ENCODE data around the gene CLECL1.
"Not testable (repeated sequence)": the region's sequence is repeated elsewhere in the genome, so short reads cannot be mapped to it uniquely, and the experiment has no call there.

Gene CLECL1

DNA sequence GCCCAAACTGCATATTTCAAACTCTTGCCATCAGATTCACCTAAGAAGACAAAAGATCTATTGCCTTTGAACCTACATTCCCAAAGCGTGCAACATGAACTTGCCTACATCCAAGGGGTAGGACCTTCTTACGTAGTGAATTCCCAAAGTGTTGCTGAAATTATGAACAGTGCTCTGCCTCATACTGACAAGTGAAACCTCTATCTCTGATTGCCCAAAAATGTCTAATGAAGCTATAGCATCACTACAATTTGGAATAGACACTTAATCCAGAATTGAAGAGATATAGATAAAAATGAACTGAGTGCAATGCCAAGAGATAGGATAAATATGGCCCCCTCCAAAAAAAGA is 32.3 kb downstream of the CLECL1 start:
- no peak for DNase-seq (ENCODE audit: low spot score)
- TF ChIP-seq, protein P1, sequence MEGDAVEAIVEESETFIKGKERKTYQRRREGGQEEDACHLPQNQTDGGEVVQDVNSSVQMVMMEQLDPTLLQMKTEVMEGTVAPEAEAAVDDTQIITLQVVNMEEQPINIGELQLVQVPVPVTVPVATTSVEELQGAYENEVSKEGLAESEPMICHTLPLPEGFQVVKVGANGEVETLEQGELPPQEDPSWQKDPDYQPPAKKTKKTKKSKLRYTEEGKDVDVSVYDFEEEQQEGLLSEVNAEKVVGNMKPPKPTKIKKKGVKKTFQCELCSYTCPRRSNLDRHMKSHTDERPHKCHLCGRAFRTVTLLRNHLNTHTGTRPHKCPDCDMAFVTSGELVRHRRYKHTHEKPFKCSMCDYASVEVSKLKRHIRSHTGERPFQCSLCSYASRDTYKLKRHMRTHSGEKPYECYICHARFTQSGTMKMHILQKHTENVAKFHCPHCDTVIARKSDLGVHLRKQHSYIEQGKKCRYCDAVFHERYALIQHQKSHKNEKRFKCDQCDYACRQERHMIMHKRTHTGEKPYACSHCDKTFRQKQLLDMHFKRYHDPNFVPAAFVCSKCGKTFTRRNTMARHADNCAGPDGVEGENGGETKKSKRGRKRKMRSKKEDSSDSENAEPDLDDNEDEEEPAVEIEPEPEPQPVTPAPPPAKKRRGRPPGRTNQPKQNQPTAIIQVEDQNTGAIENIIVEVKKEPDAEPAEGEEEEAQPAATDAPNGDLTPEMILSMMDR (IDR thresholded peaks at IDR 0.05; ENCODE audit: extremely low read depth, insufficient read depth, missing control alignments): no peak
- in situ Hi-C loops (cut with MboI; ENCODE audit: low pct_unique_long_range_greater_than_20kb, low sequenced_read_pairs, unreplicated experiment): no loop called here

DNA sequence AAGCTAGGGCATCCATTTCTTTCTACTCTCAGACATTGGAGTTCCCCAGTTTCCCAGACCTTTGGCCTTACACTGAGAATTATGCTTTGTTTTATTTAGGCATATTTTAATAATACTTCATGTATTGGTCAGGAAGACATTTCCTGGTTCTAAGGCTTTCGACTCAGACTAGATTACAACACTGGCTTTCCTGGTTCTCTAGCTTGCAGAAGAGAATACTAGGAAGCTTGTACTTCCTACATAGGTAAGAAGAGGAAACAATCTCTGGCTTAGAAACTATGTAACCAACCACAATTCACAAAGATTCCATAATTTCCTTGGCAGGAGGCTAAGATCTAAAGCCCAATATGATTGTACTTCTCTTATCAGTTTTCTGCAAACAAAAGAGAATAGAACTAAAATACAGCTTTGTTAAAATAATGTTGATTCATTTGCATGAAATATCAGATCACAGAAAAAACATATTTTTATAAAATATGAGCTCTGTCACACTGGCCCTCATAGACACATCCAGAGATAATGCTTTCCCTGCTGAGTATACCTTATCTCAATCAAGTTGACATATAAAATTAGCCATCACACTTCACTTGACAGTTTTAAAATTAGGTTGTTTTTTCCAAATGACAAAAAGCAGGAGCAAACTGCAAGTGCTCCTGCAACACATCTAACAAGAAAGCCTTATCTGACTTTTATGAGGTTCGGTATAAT is 32.8 kb downstream of the CLECL1 start:
- in situ Hi-C loops (cut with MboI; ENCODE audit: low pct_unique_long_range_greater_than_20kb, low sequenced_read_pairs, unreplicated experiment): no loop called here
- DNase-seq (ENCODE audit: low spot score): no peak
- TF ChIP-seq, protein P1 (IDR thresholded peaks at IDR 0.05; ENCODE audit: extremely low read depth, insufficient read depth, missing control alignments): no peak

DNA sequence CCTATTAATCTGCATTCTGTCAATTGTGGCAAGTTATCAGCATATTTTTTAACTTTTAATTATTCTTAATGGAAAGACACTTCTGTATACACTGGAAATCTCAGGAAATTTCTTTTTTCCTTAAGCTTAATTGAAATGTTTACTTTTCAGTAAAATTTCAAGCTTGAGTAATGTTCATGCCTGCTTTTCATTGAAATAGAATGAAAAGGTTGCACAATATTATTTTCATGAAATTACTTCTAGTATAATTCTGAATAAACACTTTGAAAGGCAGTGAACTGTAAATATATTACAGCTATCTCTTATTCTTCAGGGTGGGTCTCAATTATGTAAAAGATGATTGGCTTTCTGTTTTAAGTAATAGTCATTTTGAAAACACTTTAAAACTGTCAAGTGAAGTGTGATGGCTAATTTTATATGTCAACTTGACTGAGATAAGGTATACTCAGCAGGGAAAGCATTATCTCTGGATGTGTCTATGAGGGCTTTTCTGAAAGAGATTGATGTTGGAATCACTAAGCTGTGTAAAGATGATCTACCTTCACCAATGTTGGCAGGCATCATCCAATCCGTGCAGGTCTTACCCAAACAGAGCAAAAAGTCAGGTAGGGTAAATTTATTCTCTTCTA is 33.5 kb downstream of the CLECL1 start:
- TF ChIP-seq, protein P1 (IDR thresholded peaks at IDR 0.05; ENCODE audit: extremely low read depth, insufficient read depth, missing control alignments): no peak
- in situ Hi-C loops (cut with MboI; ENCODE audit: low pct_unique_long_range_greater_than_20kb, low sequenced_read_pairs, unreplicated experiment): no loop called here
- DNase-seq (ENCODE audit: low spot score): no peak

DNA sequence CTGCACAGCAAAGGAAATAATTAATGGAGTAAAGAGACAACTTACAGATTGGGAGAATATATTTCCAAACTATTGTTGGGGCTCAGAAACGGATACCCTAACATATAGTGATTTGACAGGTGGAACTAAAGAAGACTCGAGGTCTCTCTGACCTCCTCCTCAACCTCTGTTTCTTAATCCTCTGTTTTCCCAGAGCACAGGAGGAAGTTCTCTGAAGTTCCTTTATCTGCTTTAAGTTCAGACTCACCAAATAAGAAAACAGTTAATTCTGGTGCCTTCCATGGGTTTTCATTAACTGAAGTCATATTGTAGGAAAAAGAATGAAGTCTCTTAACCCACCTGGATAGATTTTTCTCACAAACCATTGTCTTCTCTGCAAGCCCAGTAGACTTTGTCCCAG is 34.2 kb downstream of the CLECL1 start:
- DNase-seq (ENCODE audit: low spot score): no peak
- TF ChIP-seq, protein P1 (IDR thresholded peaks at IDR 0.05; ENCODE audit: extremely low read depth, insufficient read depth, missing control alignments): no peak
- in situ Hi-C loops (cut with MboI; ENCODE audit: low pct_unique_long_range_greater_than_20kb, low sequenced_read_pairs, unreplicated experiment): no loop called here

DNA sequence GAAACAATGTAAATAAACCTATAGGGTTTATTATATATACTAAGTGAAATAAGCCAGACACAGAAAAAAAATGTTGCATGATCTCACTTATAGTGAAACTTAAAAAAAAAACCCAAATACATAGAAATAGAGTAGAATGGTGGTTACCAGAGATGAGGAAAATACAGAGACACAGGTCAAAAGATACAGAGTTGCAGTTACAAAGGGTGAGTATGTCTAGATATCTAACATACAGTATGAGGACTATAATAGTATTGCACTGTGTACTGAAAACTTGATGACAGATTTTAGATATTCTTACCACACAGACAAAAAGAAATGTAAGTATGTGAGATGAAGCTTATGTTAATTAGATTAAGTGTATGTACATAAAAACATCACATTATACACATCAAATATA is 35.3 kb downstream of the CLECL1 start:
- in situ Hi-C loops (cut with MboI; ENCODE audit: low pct_unique_long_range_greater_than_20kb, low sequenced_read_pairs, unreplicated experiment): no loop called here
- TF ChIP-seq, protein P1 (IDR thresholded peaks at IDR 0.05; ENCODE audit: extremely low read depth, insufficient read depth, missing control alignments): no peak

DNA sequence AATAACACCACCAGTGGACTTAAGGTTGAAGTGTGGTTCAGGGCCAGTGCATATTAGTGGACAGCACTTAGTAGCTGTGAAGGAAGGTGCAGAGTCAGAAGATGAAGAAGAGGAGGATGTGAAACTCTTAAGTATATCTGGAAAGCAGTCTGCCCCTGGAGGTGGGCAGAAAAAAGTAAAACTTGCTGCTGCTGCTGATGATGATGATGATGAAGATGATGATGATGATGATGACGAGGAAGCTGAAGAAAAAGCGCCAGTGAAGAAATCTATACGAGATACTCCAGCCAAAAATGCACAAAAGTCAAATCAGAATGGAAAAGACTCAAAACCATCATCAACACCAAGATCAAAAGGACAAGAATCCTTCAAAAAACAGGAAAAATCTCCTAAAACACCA is 37.2 kb downstream of the CLECL1 start:
- DNase-seq (ENCODE audit: low spot score); in situ Hi-C loops (cut with MboI; ENCODE audit: low pct_unique_long_range_greater_than_20kb, low sequenced_read_pairs, unreplicated experiment): not testable (repeated sequence)

More for the DNA sequence above, 35.3 kb downstream of the CLECL1 start:
- no peak for DNase-seq (ENCODE audit: low spot score)

DNA sequence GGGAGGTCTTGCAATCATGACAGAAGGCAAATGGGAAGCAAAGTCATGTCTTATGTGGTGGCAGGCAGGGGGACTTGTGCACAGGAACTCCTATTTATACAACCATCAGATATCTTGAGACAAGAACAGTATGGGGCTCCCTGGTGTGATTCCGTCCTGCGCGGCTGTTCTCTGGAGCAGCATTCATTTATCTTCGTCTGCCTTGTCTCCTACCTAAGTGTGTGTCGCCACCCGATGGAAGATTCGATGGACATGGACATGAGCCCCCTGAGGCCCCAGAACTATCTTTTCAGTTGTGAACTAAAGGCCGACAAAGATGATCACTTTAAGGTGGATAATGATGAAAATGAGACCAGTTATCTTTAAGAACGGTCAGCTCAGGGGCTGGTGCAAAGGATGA is 37.7 kb downstream of the CLECL1 start:
- DNase-seq (ENCODE audit: low spot score); in situ Hi-C loops (cut with MboI; ENCODE audit: low pct_unique_long_range_greater_than_20kb, low sequenced_read_pairs, unreplicated experiment): not testable (repeated sequence)
